Smooth muscle cell (in vitro differentiated cells): Measurements from ENCODE around the gene SYNGR4. TPM values are rescaled to one million over a fixed set of nuclear protein-coding genes. Genes with fewer than 3 reads are reported as not detected.
A peak's percentile ranks its signal among the peaks of the same experiment; 100 is the strongest.

ENCODE experiments used
- DNase-seq: peaks from one replicate; lab custom pipeline; 2025; ENCODE audit not compliant: unreplicated experiment; lab: John Stamatoyannopoulos, UW
- H2AFZ ChIP-seq: fragments of 200-600 bp; sonication (generic); 2 replicates; pipeline ENCODE4 v1.6.0; 2016; ENCODE audit warnings: antibody characterized with exemption, low read depth, mild to moderate bottlenecking
- H3F3A ChIP-seq: fragments of 200-600 bp; sonication (generic); 2 replicates; pipeline ENCODE4 v1.6.0; 2017; ENCODE audit warnings: antibody characterized with exemption, low read depth
- H3K27ac ChIP-seq: fragments of 200-600 bp; sonication (generic); 2 replicates; pipeline ENCODE4 v1.5.1; 2016; ENCODE audit warnings: low read depth, mild to moderate bottlenecking
- H3K27me3 ChIP-seq: fragments of 200-600 bp; sonication (generic); 2 replicates; pipeline ENCODE4 v1.6.1; 2016; ENCODE audit warnings: low read depth, mild to moderate bottlenecking
- H3K36me3 ChIP-seq: fragments of 200-600 bp; sonication (generic); 2 replicates; pipeline ENCODE4 v1.5.1; 2016; ENCODE audit warnings: low read depth
- H3K4me1 ChIP-seq: fragments of 200-600 bp; sonication (generic); 2 replicates; pipeline ENCODE4 v1.5.1; 2016; ENCODE audit warnings: low read depth
- H3K4me2 ChIP-seq: fragments of 200-600 bp; sonication (generic); 2 replicates; pipeline ENCODE4 v1.6.0; 2016; ENCODE audit warnings: mild to moderate bottlenecking
- H3K4me3 ChIP-seq: fragments of 200-600 bp; sonication (generic); 2 replicates; pipeline ENCODE4 v1.5.1; 2016; ENCODE audit warnings: mild to moderate bottlenecking
- H3K79me2 ChIP-seq: fragments of 200-600 bp; sonication (generic); 2 replicates; pipeline ENCODE4 v1.6.0; 2016; ENCODE audit warnings: low read depth, mild to moderate bottlenecking
- H3K9ac ChIP-seq: fragments of 200-600 bp; sonication (generic); 2 replicates; pipeline ENCODE4 v1.6.0; 2016; ENCODE audit warnings: low read depth
- H3K9me3 ChIP-seq: fragments of 200-600 bp; sonication (generic); replicated peaks from 2 replicates; pipeline ENCODE4 v1.5.1; 2016; ENCODE audit warnings: low read depth
- H4K20me1 ChIP-seq: fragments of 200-600 bp; sonication (generic); 2 replicates; pipeline ENCODE4 v1.6.0; 2016; ENCODE audit warnings: low read depth
- whole genome bisulfite sequencing: methylation state at CpG from one replicate; pipeline ENCODE4 v1.1.7; 2016; ENCODE audit warnings: low lambda C conversion rate; 5-methylcytosine and 5-hydroxymethylcytosine counted together
- polyA plus RNA-seq: library from polyadenylated mRNA; unstranded; fragments of >200 nt; fragmentation: Nextera tagmentation; extraction: Ambion mirVana; gene quantifications from 2 replicates; pipeline ENCODE4 v1.2.1, GENCODE V29; 2016
- total RNA-seq: library from RNA; depleted of rRNA; stranded (reverse); fragments of >200 nt; gene quantifications from 2 replicates; pipeline ENCODE4 v1.2.3, GENCODE V29; 2014
- TF ChIP-seq, protein P1 (sequence below): fragments of 200-600 bp; sonication (generic); IDR thresholded peaks from 2 replicates; pipeline ENCODE4 v1.5.1; 2017; ENCODE audit warnings: borderline replicate concordance, mild to moderate bottlenecking, antibody characterized with exemption; ENCODE audit not compliant: insufficient read depth, poor library complexity, severe bottlenecking

The SYNGR4 gene
- total and polyA plus RNA-seq, 2 experiments from 2014 or later = not detected

GRCh38 chr19:48385461-48386087 lies 21.4 kb downstream of the SYNGR4 start:
- Histone ChIP-seq H3K36me3 (peaks cover 3% of the 10 kb centered on the region), H3K9me3 (no peaks in the 10 kb centered on the region), H3K4me3 (no peak overlapping the region), H2AFZ (no peak overlapping the region), H3K4me1 (no peaks in the 10 kb centered on the region), H3F3A (peaks cover 15% of the 10 kb centered on the region), H3K4me2 (no peak overlapping the region), H4K20me1 (peaks cover 60% of the 10 kb centered on the region), H3K9ac (no peak overlapping the region), H3K79me2 (peaks cover 21% of the 10 kb centered on the region), H3K27me3 (no peaks in the 10 kb centered on the region), H3K27ac (no peak overlapping the region)
- no peak for DNase-seq
- TF ChIP-seq, protein P1, sequence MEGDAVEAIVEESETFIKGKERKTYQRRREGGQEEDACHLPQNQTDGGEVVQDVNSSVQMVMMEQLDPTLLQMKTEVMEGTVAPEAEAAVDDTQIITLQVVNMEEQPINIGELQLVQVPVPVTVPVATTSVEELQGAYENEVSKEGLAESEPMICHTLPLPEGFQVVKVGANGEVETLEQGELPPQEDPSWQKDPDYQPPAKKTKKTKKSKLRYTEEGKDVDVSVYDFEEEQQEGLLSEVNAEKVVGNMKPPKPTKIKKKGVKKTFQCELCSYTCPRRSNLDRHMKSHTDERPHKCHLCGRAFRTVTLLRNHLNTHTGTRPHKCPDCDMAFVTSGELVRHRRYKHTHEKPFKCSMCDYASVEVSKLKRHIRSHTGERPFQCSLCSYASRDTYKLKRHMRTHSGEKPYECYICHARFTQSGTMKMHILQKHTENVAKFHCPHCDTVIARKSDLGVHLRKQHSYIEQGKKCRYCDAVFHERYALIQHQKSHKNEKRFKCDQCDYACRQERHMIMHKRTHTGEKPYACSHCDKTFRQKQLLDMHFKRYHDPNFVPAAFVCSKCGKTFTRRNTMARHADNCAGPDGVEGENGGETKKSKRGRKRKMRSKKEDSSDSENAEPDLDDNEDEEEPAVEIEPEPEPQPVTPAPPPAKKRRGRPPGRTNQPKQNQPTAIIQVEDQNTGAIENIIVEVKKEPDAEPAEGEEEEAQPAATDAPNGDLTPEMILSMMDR = no peak
- 94% methylated on average over 7 of the region's 7 CpGs for WGBS

- H3K4me3 ChIP-seq = no peak overlapping the region
- peaks cover 15% of the 10 kb centered on the region for H3F3A ChIP-seq
- no peak overlapping the region for H3K27ac ChIP-seq
- no peak overlapping the region for H2AFZ ChIP-seq
- H3K4me2 ChIP-seq = no peak overlapping the region
- H3K36me3 ChIP-seq = peaks cover 3% of the 10 kb centered on the region
- DNase-seq = no peak
- TF ChIP-seq, protein P1 = no peak
- H3K79me2 ChIP-seq = peaks cover 32% of the 10 kb centered on the region
- no peaks in the 10 kb centered on the region for H3K4me1 ChIP-seq
- no peaks in the 10 kb centered on the region for H3K9me3 ChIP-seq
- H3K9ac ChIP-seq = no peak overlapping the region
- no peaks in the 10 kb centered on the region for H3K27me3 ChIP-seq
- 95% methylated on average over 3 of the region's 3 CpGs for WGBS
- peaks cover 60% of the 10 kb centered on the region for H4K20me1 ChIP-seq
Measured at GRCh38 chr19:48386981-48387380, 22.8 kb downstream of the SYNGR4 start.

- H3K27me3 ChIP-seq = no peaks in the 10 kb centered on the region
- no peak for DNase-seq
- H3F3A ChIP-seq = peaks cover 5% of the 10 kb centered on the region
- H3K4me1 ChIP-seq = peaks cover 18% of the 10 kb centered on the region
- H2AFZ ChIP-seq = peak overlapping the region; percentile 23
- H3K36me3 ChIP-seq = peaks cover 3% of the 10 kb centered on the region
- peak overlapping the region; percentile 83 for H3K4me3 ChIP-seq
- WGBS = 8% methylated on average over 15 of the region's 24 CpGs
- TF ChIP-seq, protein P1 = peak; percentile 48
- peak overlapping the region; percentile 95 for H3K9ac ChIP-seq
- peaks cover 32% of the 10 kb centered on the region for H3K79me2 ChIP-seq
- H3K9me3 ChIP-seq = no peaks in the 10 kb centered on the region
- peaks cover 40% of the 10 kb centered on the region for H4K20me1 ChIP-seq
- peak overlapping the region; percentile 86 for H3K4me2 ChIP-seq
- H3K27ac ChIP-seq = peak overlapping the region; percentile 72
Measured at GRCh38 chr19:48390188-48391099, 26.3 kb downstream of the SYNGR4 start.
